WERI-Rb-1 (cell line): ENCODE measurements around the gene TSEN54.

Source experiments
- DNase-seq: peaks from one replicate; pipeline ENCODE4 v3.0.0-alpha.2; 2020
- H3K27ac ChIP-seq: fragments of 250-450 bp; sonication (Bioruptor Pico); 2 replicates; pipeline ENCODE4 v1.5.1; 2020; ENCODE audit warnings: mild to moderate bottlenecking, moderate library complexity
- H3K27me3 ChIP-seq: fragments of 250-450 bp; sonication (Bioruptor Pico); 2 replicates; pipeline ENCODE4 v1.5.1; 2021; ENCODE audit warnings: mild to moderate bottlenecking, low read depth, moderate library complexity; ENCODE audit not compliant: insufficient read depth, severe bottlenecking
- H3K36me3 ChIP-seq: fragments of 250-450 bp; sonication (Bioruptor Pico); 2 replicates; pipeline ENCODE4 v1.5.1; 2020; ENCODE audit warnings: mild to moderate bottlenecking, moderate library complexity
- H3K4me3 ChIP-seq: 2 replicates; pipeline ENCODE4 v1.5.1; 2011; ENCODE audit warnings: low read depth, mild to moderate bottlenecking, control low read depth, low read length
- H3K9me3 ChIP-seq: fragments of 250-450 bp; sonication (Bioruptor Pico); 2 replicates; pipeline ENCODE4 v1.5.1; 2021; ENCODE audit warnings: mild to moderate bottlenecking, moderate library complexity; ENCODE audit not compliant: severe bottlenecking
- CTCF ChIP-seq: IDR thresholded peaks from 2 replicates; pipeline ENCODE4 v1.5.1; 2011; ENCODE audit warnings: low read depth, mild to moderate bottlenecking, control low read depth, inconsistent platforms, low read length

Gene TSEN54

GRCh38 chr17:75526555-75527270, 10.4 kb downstream of the TSEN54 start:
- Histone ChIP-seq H3K27me3 (no peaks in the 10 kb centered on the region), H3K9me3 (no peaks in the 10 kb centered on the region), H3K27ac (peak overlapping the region; percentile 96), H3K36me3 (peaks cover 68% of the 10 kb centered on the region), H3K4me3 (peak overlapping the region; percentile 63)
- TF ChIP-seq CTCF: no peak
- DNase-seq: no peak

- Histone ChIP-seq H3K27ac (no peak overlapping the region), H3K9me3 (no peaks in the 10 kb centered on the region), H3K27me3 (no peaks in the 10 kb centered on the region), H3K4me3 (no peak overlapping the region), H3K36me3 (peaks cover 78% of the 10 kb centered on the region)
- DNase-seq: no peak
- no peak for TF ChIP-seq CTCF
Observed at GRCh38 chr17:75530837-75531720, 14.8 kb downstream of the TSEN54 start.

- Histone ChIP-seq H3K4me3 (no peak overlapping the region), H3K36me3 (peaks cover 78% of the 10 kb centered on the region), H3K9me3 (no peaks in the 10 kb centered on the region), H3K27me3 (no peaks in the 10 kb centered on the region), H3K27ac (no peak overlapping the region)
- no peak for TF ChIP-seq CTCF
- DNase-seq: no peak
Observed at GRCh38 chr17:75531721-75532072, 15.4 kb downstream of the TSEN54 start.

- Histone ChIP-seq H3K27ac (peak overlapping the region; percentile 69), H3K36me3 (peaks cover 79% of the 10 kb centered on the region), H3K27me3 (no peaks in the 10 kb centered on the region), H3K4me3 (no peak overlapping the region), H3K9me3 (no peaks in the 10 kb centered on the region)
- no peak for TF ChIP-seq CTCF
- peak; percentile 15 for DNase-seq
Observed at GRCh38 chr17:75535119-75535537, 18.8 kb downstream of the TSEN54 start.

- Histone ChIP-seq H3K4me3 (no peak overlapping the region), H3K36me3 (peaks cover 80% of the 10 kb centered on the region), H3K9me3 (no peaks in the 10 kb centered on the region), H3K27me3 (no peaks in the 10 kb centered on the region), H3K27ac (peak overlapping the region; percentile 69)
- peak; percentile 10 for DNase-seq
- no peak for TF ChIP-seq CTCF
Observed at GRCh38 chr17:75535871-75536270, 19.5 kb downstream of the TSEN54 start.
